Measurements from ENCODE around the gene CSNK1G1.

CSNK1G1 gene

GRCh38 chr15:64233299-64233698 is 122.7 kb downstream of the CSNK1G1 start:
- no peaks in the 10 kb centered on the region for H3K79me2 ChIP-seq (ENCODE audit: control insufficient read depth, low read length)
- H3K4me2 ChIP-seq (ENCODE audit: low read length): no peak overlapping the region
- H3K4me3 ChIP-seq (ENCODE audit: low read length): no peak overlapping the region
- TF ChIP-seq EZH2phosphoT487 (IDR thresholded peaks at IDR 0.05; ENCODE audit: borderline replicate concordance, low read length): no peak
- TF ChIP-seq CTCF (IDR thresholded peaks at IDR 0.05; ENCODE audit: low read depth, low read length, poor library complexity, severe bottlenecking): no peak
- no peaks in the 10 kb centered on the region for H3K9me2 ChIP-seq (replicated peaks; ENCODE audit: control insufficient read depth, low read length)
- H3K36me3 ChIP-seq (ENCODE audit: control insufficient read depth, low read length): no peaks in the 10 kb centered on the region
- H3F3A ChIP-seq (ENCODE audit: control insufficient read depth, insufficient read depth): no peaks in the 10 kb centered on the region
- H4K20me1 ChIP-seq (ENCODE audit: control insufficient read depth, insufficient read depth, low read depth, low read length): no peaks in the 10 kb centered on the region
- no peak overlapping the region for H3K27ac ChIP-seq (ENCODE audit: low read depth, low read length)
- no peaks in the 10 kb centered on the region for H3K9me3 ChIP-seq (ENCODE audit: control insufficient read depth, insufficient read depth, low read length)
- H3K4me1 ChIP-seq (ENCODE audit: control insufficient read depth, low read length): peaks cover 13% of the 10 kb centered on the region
- H3K27me3 ChIP-seq (ENCODE audit: control insufficient read depth, low read length): no peaks in the 10 kb centered on the region

GRCh38 chr15:64232400-64232799 is 123.6 kb downstream of the CSNK1G1 start:
- TF ChIP-seq EZH2phosphoT487 (IDR thresholded peaks at IDR 0.05; ENCODE audit: borderline replicate concordance, low read length) (no peak), CTCF (IDR thresholded peaks at IDR 0.05; ENCODE audit: low read depth, low read length, poor library complexity, severe bottlenecking) (no peak)
- Histone ChIP-seq H3K9me3 (ENCODE audit: control insufficient read depth, insufficient read depth, low read length) (no peaks in the 10 kb centered on the region), H3K4me1 (ENCODE audit: control insufficient read depth, low read length) (peaks cover 13% of the 10 kb centered on the region), H3K27me3 (ENCODE audit: control insufficient read depth, low read length) (no peaks in the 10 kb centered on the region), H3K9me2 (replicated peaks; ENCODE audit: control insufficient read depth, low read length) (no peaks in the 10 kb centered on the region), H3K36me3 (ENCODE audit: control insufficient read depth, low read length) (no peaks in the 10 kb centered on the region), H3F3A (ENCODE audit: control insufficient read depth, insufficient read depth) (no peaks in the 10 kb centered on the region), H4K20me1 (ENCODE audit: control insufficient read depth, insufficient read depth, low read depth, low read length) (no peaks in the 10 kb centered on the region), H3K79me2 (ENCODE audit: control insufficient read depth, low read length) (no peaks in the 10 kb centered on the region), H3K4me2 (ENCODE audit: low read length) (no peak overlapping the region), H3K27ac (ENCODE audit: low read depth, low read length) (no peak overlapping the region), H3K4me3 (ENCODE audit: low read length) (no peak overlapping the region)

DNA sequence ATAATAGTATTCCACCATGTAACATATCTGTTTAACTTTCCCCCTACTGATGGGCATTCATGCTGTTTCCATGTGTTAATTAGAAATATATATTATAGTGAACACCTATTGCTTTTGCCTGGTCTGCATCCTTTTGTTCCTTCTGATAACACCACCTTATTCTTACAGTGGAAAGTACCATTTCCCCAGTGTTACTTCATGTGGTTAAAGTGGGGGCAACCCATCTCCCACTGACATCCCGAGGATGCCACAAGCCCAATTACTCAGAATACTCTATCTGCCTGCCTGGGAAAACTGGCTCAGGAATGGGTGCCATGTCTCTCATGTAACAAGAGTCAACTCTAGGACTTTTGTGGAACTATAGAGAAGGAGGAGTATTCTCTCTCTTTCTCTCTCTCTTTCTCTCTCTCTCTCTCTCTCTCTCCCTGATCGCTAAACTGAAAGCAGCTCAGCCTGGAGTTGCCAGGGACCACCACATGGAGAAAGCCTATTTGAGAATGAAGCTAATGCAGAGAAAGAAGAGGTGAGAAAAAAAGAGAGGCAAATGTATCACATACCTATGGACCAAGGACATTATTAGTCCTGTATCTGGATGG is 126.7 kb downstream of the CSNK1G1 start:
- no peaks in the 10 kb centered on the region for H3K36me3 ChIP-seq (ENCODE audit: control insufficient read depth, low read length)
- no peaks in the 10 kb centered on the region for H3K79me2 ChIP-seq (ENCODE audit: control insufficient read depth, low read length)
- H4K20me1 ChIP-seq (ENCODE audit: control insufficient read depth, insufficient read depth, low read depth, low read length): no peaks in the 10 kb centered on the region
- no peak overlapping the region for H3K4me2 ChIP-seq (ENCODE audit: low read length)
- H3K27ac ChIP-seq (ENCODE audit: low read depth, low read length): no peak overlapping the region
- H3K4me1 ChIP-seq (ENCODE audit: control insufficient read depth, low read length): peaks cover 7% of the 10 kb centered on the region
- no peaks in the 10 kb centered on the region for H3K27me3 ChIP-seq (ENCODE audit: control insufficient read depth, low read length)
- H3F3A ChIP-seq (ENCODE audit: control insufficient read depth, insufficient read depth): no peaks in the 10 kb centered on the region
- H3K9me3 ChIP-seq (ENCODE audit: control insufficient read depth, insufficient read depth, low read length): peaks cover 4% of the 10 kb centered on the region
- TF ChIP-seq CTCF (IDR thresholded peaks at IDR 0.05; ENCODE audit: low read depth, low read length, poor library complexity, severe bottlenecking) (no peak), EZH2phosphoT487 (IDR thresholded peaks at IDR 0.05; ENCODE audit: borderline replicate concordance, low read length) (no peak)
- no peaks in the 10 kb centered on the region for H3K9me2 ChIP-seq (replicated peaks; ENCODE audit: control insufficient read depth, low read length)
- H3K4me3 ChIP-seq (ENCODE audit: low read length): no peak overlapping the region
